Measurements from ENCODE around the gene URAD. TPM values are rescaled to one million over a fixed set of nuclear protein-coding genes. Genes with fewer than 3 reads are reported as not detected.
A peak's percentile ranks its signal among the peaks of the same experiment; 100 is the strongest.
"Not testable (repeated sequence)": the region's sequence is repeated elsewhere in the genome, so short reads cannot be mapped to it uniquely, and the experiment has no call there.

The URAD gene
- total RNA-seq (not detected), total RNA-seq (0 reads per million in 2 donors)

GRCh38 chr13:27988520-27988919, at the start of gene URAD:
URAD (minus strand) TSS chr13:27988693; CDS start chr13:27988637, 56 bp downstream.
- ATAC-seq (no peak), DNase-seq (no peak)
- no peak within 1 kb of the TSS for H3K27ac Mint-ChIP-seq
- peaks cover 41% of the 10 kb centered on the region for H3K27me3 Mint-ChIP-seq
- H3K4me3 Mint-ChIP-seq: no peak within 1 kb of the TSS
- peaks cover 3% of the 10 kb centered on the region for H3K4me1 Mint-ChIP-seq
- no peaks in the 10 kb centered on the region for H3K9me3 ChIP-seq (ENCODE audit: control insufficient read depth, low read length, poor library complexity, severe bottlenecking)
- no peaks in the 10 kb centered on the region for H3K36me3 Mint-ChIP-seq (ENCODE audit: low read depth)

GRCh38 chr13:28037399-28037798, 48.9 kb upstream of the URAD start:
- ATAC-seq: no peak
- H3K4me3 Mint-ChIP-seq: no peak overlapping the region
- no peak for DNase-seq
- H3K9me3 ChIP-seq (ENCODE audit: control insufficient read depth, low read length, poor library complexity, severe bottlenecking): no peaks in the 10 kb centered on the region
- H3K36me3 Mint-ChIP-seq (ENCODE audit: low read depth): peaks cover 5% of the 10 kb centered on the region
- peaks cover 63% of the 10 kb centered on the region for H3K27me3 Mint-ChIP-seq
- no peak overlapping the region for H3K27ac Mint-ChIP-seq
- H3K4me1 Mint-ChIP-seq: no peaks in the 10 kb centered on the region

- Mint-ChIP-seq H3K4me1 (no peaks in the 10 kb centered on the region), H3K36me3 (ENCODE audit: low read depth) (peaks cover 10% of the 10 kb centered on the region), H3K27me3 (peaks cover 67% of the 10 kb centered on the region), H3K4me3 (no peak overlapping the region), H3K27ac (no peak overlapping the region)
- DNase-seq (no peak), ATAC-seq (no peak)
- H3K9me3 ChIP-seq (ENCODE audit: control insufficient read depth, low read length, poor library complexity, severe bottlenecking): no peaks in the 10 kb centered on the region
Observed at GRCh38 chr13:28035146-28035782, 46.8 kb upstream of the URAD start.

GRCh38 chr13:28033894-28034655, 45.6 kb upstream of the URAD start:
- Mint-ChIP-seq H3K27me3 (peaks cover 71% of the 10 kb centered on the region), H3K36me3 (ENCODE audit: low read depth) (peaks cover 7% of the 10 kb centered on the region), H3K4me3 (no peak overlapping the region), H3K4me1 (no peaks in the 10 kb centered on the region), H3K27ac (peak overlapping the region; percentile 21)
- ATAC-seq (no peak), DNase-seq (no peak)
- no peaks in the 10 kb centered on the region for H3K9me3 ChIP-seq (ENCODE audit: control insufficient read depth, low read length, poor library complexity, severe bottlenecking)

GRCh38 chr13:28032438-28032837, 43.9 kb upstream of the URAD start:
- H3K4me1 Mint-ChIP-seq, ATAC-seq: not testable (repeated sequence)

GRCh38 chr13:28031896-28032288, 43.4 kb upstream of the URAD start:
- Mint-ChIP-seq H3K27me3 (peaks cover 65% of the 10 kb centered on the region), H3K27ac (no peak overlapping the region), H3K4me1 (no peaks in the 10 kb centered on the region), H3K4me3 (no peak overlapping the region), H3K36me3 (ENCODE audit: low read depth) (peaks cover 5% of the 10 kb centered on the region)
- no peak for DNase-seq
- no peaks in the 10 kb centered on the region for H3K9me3 ChIP-seq (ENCODE audit: control insufficient read depth, low read length, poor library complexity, severe bottlenecking)
- ATAC-seq: no peak

More at GRCh38 chr13:28032438-28032837, 43.9 kb upstream of the URAD start:
- not testable (repeated sequence) for DNase-seq; H3K4me3 Mint-ChIP-seq; H3K9me3 ChIP-seq (ENCODE audit: control insufficient read depth, low read length, poor library complexity, severe bottlenecking); H3K36me3 Mint-ChIP-seq (ENCODE audit: low read depth); H3K27ac Mint-ChIP-seq
- H3K27me3 Mint-ChIP-seq: peaks cover 65% of the 10 kb centered on the region

- no peak overlapping the region for H3K27ac Mint-ChIP-seq
- no peaks in the 10 kb centered on the region for H3K4me1 Mint-ChIP-seq
- no peaks in the 10 kb centered on the region for H3K9me3 ChIP-seq (ENCODE audit: control insufficient read depth, low read length, poor library complexity, severe bottlenecking)
- H3K36me3 Mint-ChIP-seq (ENCODE audit: low read depth): peaks cover 5% of the 10 kb centered on the region
- H3K27me3 Mint-ChIP-seq: peaks cover 65% of the 10 kb centered on the region
- DNase-seq (no peak), ATAC-seq (peak; percentile 30)
- peak overlapping the region; percentile 28 for H3K4me3 Mint-ChIP-seq
Observed at GRCh38 chr13:28031220-28031895, 42.9 kb upstream of the URAD start.

- Mint-ChIP-seq H3K27ac (no peak overlapping the region), H3K36me3 (ENCODE audit: low read depth) (peaks cover 5% of the 10 kb centered on the region), H3K27me3 (peaks cover 36% of the 10 kb centered on the region), H3K4me1 (no peaks in the 10 kb centered on the region), H3K4me3 (no peak overlapping the region)
- H3K9me3 ChIP-seq (ENCODE audit: control insufficient read depth, low read length, poor library complexity, severe bottlenecking): no peaks in the 10 kb centered on the region
- ATAC-seq: peak; percentile 60
- DNase-seq: no peak
Observed at GRCh38 chr13:28027607-28028364, 39.3 kb upstream of the URAD start.

GRCh38 chr13:28027071-28027470, 38.6 kb upstream of the URAD start:
- DNase-seq (no peak), ATAC-seq (no peak)
- no peaks in the 10 kb centered on the region for H3K9me3 ChIP-seq (ENCODE audit: control insufficient read depth, low read length, poor library complexity, severe bottlenecking)
- Mint-ChIP-seq H3K4me1 (peaks cover 5% of the 10 kb centered on the region), H3K36me3 (ENCODE audit: low read depth) (peaks cover 9% of the 10 kb centered on the region), H3K27me3 (peaks cover 29% of the 10 kb centered on the region), H3K4me3 (no peak overlapping the region), H3K27ac (no peak overlapping the region)

- Mint-ChIP-seq H3K4me1 (peaks cover 5% of the 10 kb centered on the region), H3K36me3 (ENCODE audit: low read depth) (peaks cover 8% of the 10 kb centered on the region), H3K4me3 (no peak overlapping the region), H3K27me3 (peaks cover 23% of the 10 kb centered on the region), H3K27ac (no peak overlapping the region)
- DNase-seq (no peak), ATAC-seq (no peak)
- no peaks in the 10 kb centered on the region for H3K9me3 ChIP-seq (ENCODE audit: control insufficient read depth, low read length, poor library complexity, severe bottlenecking)
Observed at GRCh38 chr13:28026508-28026907, 38.0 kb upstream of the URAD start.

- Mint-ChIP-seq H3K4me3 (no peak overlapping the region), H3K27me3 (peaks cover 20% of the 10 kb centered on the region), H3K27ac (no peak overlapping the region), H3K4me1 (peaks cover 7% of the 10 kb centered on the region), H3K36me3 (ENCODE audit: low read depth) (peaks cover 11% of the 10 kb centered on the region)
- H3K9me3 ChIP-seq (ENCODE audit: control insufficient read depth, low read length, poor library complexity, severe bottlenecking): no peaks in the 10 kb centered on the region
- DNase-seq (no peak), ATAC-seq (no peak)
Observed at GRCh38 chr13:28022848-28023518, 34.5 kb upstream of the URAD start.

- no peak for ATAC-seq
- no peaks in the 10 kb centered on the region for H3K9me3 ChIP-seq (ENCODE audit: control insufficient read depth, low read length, poor library complexity, severe bottlenecking)
- Mint-ChIP-seq H3K36me3 (ENCODE audit: low read depth) (peaks cover 6% of the 10 kb centered on the region), H3K27me3 (peaks cover 42% of the 10 kb centered on the region), H3K4me3 (no peak overlapping the region), H3K4me1 (peaks cover 5% of the 10 kb centered on the region), H3K27ac (no peak overlapping the region)
- no peak for DNase-seq
Observed at GRCh38 chr13:28014301-28014700, 25.8 kb upstream of the URAD start.
